ENCODE data around the gene PTPN1.

The PTPN1 gene

DNA sequence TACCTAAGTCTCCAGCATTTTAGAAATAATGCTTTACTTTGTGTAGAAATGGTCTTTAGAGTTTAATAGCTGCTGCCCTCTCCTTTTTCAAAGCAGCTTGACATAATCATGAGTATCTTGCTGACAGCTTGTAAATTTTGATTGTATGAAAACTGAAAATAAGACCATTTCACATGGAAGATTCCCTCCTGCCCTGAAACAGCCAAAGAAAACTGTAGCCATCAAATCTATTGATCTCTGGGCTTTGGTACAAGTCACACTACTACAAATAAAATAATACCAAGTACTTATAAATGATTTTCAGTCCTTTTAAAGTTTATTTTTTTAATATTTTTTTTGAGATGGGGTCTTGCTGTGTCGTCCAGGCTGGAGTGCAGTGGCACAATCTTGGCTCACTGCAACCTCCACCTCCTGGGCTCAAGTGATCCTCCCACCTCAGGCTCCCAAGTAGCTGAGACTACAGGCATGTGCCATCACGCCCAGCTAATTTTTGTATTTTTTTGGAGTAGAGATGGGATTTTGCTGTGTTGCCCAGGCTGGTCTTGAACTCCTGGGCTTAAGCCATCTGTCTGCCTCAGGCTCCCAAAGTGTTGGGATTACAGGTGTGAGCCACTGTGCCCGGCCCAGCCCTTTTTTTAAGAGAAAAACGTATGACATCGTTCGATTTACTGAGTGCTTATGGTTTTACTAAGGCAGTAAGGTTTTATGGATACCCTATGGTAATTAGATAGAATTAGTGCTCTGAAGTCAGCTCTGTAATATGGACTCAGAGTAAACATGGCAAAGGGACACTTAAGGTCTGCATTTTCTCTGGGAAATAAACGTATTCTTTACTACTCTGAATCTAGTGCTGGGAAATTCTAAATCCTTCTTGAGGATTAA lies 7.0 kb downstream of the PTPN1 start:
- H3K9ac ChIP-seq (ENCODE audit: low read depth, low read length) = no peak overlapping the region
- peaks cover 3% of the 10 kb centered on the region; the same call in 1 of the 2 replicates for H3K4me1 ChIP-seq (ENCODE audit: insufficient read depth, low read length)
- H3K27me3 ChIP-seq (ENCODE audit: insufficient read depth, low read length) = no peaks in the 10 kb centered on the region
- no peaks in the 10 kb centered on the region for H3K36me3 ChIP-seq (ENCODE audit: insufficient read depth, low read depth, low read length)
- no peak overlapping the region for H3K27ac ChIP-seq (ENCODE audit: low read length)
- no peak overlapping the region for H3K4me3 ChIP-seq (ENCODE audit: low read length)
- no peaks in the 10 kb centered on the region for H3K9me3 ChIP-seq (ENCODE audit: insufficient read depth, low read depth, low read length)

DNA sequence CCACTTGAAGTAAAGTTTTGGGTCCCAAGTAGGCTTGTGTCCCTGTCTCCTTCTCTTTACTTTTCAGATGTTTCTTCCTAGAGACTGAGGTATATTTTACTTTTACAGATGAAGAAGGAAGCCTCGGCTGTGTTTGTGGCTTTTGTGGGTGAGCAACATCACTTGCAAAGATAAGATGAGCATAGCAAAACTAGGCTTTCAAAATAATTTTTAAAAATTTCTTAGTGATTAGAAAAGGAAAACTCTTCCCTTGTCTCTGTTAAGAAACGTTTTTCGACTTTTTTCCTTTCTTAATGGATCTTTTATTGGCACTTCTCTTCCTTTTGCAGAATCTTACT lies 7.6 kb downstream of the PTPN1 start:
- Histone ChIP-seq H3K4me3 (ENCODE audit: low read length) (no peak overlapping the region), H3K9ac (ENCODE audit: low read depth, low read length) (no peak overlapping the region), H3K27ac (ENCODE audit: low read length) (no peak overlapping the region), H3K36me3 (ENCODE audit: insufficient read depth, low read depth, low read length) (no peaks in the 10 kb centered on the region), H3K27me3 (ENCODE audit: insufficient read depth, low read length) (no peaks in the 10 kb centered on the region), H3K9me3 (ENCODE audit: insufficient read depth, low read depth, low read length) (no peaks in the 10 kb centered on the region), H3K4me1 (ENCODE audit: insufficient read depth, low read length) (peaks cover 3% of the 10 kb centered on the region; the same call in 1 of the 2 replicates)

DNA sequence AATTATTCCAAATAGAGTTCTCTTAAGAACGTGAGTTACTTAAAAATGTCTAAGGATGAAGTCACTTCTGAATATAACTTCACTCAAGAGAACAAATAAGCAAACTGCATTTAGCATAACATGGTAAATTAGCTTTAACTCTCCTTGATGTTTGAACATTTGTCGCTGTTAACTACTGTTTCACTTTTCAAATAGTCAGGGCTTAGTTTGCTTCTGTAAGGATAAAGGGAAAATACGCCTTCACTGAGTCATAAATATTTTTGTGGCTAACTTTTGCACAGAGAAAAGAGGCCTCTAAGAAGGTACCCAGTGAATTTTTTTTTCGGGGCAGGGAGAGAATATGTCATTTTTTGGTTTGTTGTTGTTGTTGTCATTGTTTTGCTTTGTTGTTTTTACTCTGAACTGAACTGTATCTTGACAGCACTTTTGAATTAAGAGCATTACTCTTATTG lies 8.1 kb downstream of the PTPN1 start:
- H3K4me1 ChIP-seq (ENCODE audit: insufficient read depth, low read length) = peaks cover 3% of the 10 kb centered on the region; the same call in 1 of the 2 replicates
- no peaks in the 10 kb centered on the region for H3K36me3 ChIP-seq (ENCODE audit: insufficient read depth, low read depth, low read length)
- no peaks in the 10 kb centered on the region for H3K27me3 ChIP-seq (ENCODE audit: insufficient read depth, low read length)
- H3K4me3 ChIP-seq (ENCODE audit: low read length) = no peak overlapping the region
- H3K9ac ChIP-seq (ENCODE audit: low read depth, low read length) = no peak overlapping the region
- H3K27ac ChIP-seq (ENCODE audit: low read length) = no peak overlapping the region
- no peaks in the 10 kb centered on the region for H3K9me3 ChIP-seq (ENCODE audit: insufficient read depth, low read depth, low read length)

DNA sequence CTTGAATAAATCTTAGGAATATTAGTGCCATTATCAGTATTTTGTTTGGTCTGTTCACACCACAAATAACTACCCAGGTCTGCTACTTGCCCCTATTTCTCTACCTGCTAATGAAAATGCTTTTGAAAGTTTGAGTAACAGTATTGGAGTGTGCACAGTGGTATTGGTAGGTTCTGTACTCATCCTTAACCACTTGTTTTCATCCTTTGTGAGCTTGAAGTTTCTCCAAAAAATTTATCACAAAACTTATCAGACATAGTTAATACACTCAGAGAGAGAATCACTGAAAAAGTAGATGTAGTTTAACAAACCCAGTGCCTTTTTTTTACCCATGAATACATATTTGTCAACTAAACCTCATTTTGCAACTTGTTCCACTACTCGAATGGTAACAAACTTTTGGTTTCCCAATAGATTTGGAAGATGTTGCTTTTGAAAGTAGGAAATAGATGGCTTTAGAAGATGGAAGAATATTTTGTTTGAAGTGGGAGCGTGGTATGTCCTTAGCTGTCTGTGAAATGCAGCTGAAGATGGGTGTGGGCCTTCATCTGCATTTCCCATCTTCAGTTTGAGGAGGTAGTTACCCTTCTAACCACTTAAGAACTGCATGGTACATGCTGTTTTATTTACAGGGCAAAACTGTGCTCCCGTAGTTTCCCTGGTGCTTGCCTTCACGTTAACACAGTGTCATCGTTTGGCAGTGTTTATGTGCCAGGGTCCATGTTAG lies 9.0 kb downstream of the PTPN1 start:
- Histone ChIP-seq H3K4me3 (ENCODE audit: low read length) (no peak overlapping the region), H3K36me3 (ENCODE audit: insufficient read depth, low read depth, low read length) (no peaks in the 10 kb centered on the region), H3K9ac (ENCODE audit: low read depth, low read length) (no peak overlapping the region), H3K9me3 (ENCODE audit: insufficient read depth, low read depth, low read length) (no peaks in the 10 kb centered on the region), H3K27ac (ENCODE audit: low read length) (no peak overlapping the region), H3K27me3 (ENCODE audit: insufficient read depth, low read length) (no peaks in the 10 kb centered on the region), H3K4me1 (ENCODE audit: insufficient read depth, low read length) (no peaks in the 10 kb centered on the region)

DNA sequence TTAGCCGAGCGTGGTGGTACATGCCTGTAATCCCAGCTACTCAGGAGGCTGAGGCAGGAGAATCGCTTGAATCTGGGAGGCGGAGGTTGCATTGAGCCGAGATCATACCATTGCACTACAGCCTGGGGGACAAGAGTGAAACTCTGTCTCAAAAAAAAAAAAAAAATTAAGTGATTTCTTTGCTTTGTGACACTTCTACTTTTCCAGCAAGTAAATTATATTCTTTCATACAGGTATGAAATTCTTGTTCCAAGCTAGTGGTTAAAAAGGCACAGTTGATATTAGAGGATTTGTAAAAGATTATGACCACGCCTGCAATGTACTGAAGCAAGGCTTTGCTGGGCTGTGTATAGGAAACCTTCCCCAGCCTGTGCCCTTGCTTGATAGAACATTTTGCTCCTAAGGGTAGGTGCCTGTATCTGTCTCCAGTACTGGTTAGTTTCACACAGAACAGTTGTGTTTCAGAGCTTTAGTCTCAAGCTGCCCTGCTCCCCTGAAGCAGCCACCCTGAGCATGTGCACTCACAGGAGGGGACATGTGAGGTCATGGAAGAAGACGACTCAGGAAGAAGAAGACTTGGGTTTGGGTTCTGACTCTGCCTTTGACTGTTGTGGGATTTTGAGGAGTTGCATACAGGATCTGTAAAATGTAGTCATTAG lies 10.2 kb downstream of the PTPN1 start:
- no peaks in the 10 kb centered on the region for H3K36me3 ChIP-seq (ENCODE audit: insufficient read depth, low read depth, low read length)
- H3K4me3 ChIP-seq (ENCODE audit: low read length) = no peak overlapping the region
- H3K9ac ChIP-seq (ENCODE audit: low read depth, low read length) = no peak overlapping the region
- H3K27me3 ChIP-seq (ENCODE audit: insufficient read depth, low read length) = no peaks in the 10 kb centered on the region
- H3K27ac ChIP-seq (ENCODE audit: low read length) = no peak overlapping the region
- H3K4me1 ChIP-seq (ENCODE audit: insufficient read depth, low read length) = no peaks in the 10 kb centered on the region
- no peaks in the 10 kb centered on the region for H3K9me3 ChIP-seq (ENCODE audit: insufficient read depth, low read depth, low read length)

DNA sequence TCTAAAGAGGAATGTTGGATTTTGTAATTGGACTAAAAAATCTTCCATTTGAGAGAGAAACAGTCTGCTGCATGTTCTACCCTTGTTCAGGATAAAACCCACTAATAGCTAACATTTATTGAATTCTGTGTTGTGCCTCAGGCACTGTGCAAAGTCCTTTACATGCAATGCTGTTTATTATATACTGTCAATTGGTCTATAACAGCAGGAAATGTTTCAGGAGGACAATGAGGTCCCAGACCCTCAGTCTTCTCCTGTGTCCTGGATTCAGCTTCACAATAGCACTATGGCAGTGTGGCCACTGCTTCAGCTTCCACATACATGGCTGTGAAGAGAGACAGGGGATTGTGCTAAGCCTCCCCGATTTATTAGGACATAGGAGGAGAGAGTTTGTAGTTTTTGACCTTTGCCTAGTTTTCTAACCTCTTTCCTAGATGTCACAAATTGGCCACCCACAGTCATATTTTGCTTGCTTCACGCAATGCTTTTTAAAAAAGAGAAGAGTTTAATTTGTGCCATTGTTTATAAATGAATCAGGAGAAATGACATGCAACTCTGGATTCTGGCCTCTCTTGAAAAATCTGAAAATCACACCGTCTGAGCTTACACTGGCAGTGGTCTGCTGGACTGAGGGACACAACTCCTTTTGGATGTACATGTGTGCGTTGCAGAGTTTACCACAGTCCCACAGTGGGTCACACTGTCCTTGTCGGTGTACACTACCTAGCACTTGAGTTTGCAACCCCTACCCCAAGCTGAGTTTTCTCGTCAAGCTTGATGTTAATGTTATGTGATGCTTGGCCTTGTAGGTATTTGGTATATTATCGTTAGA lies 11.3 kb downstream of the PTPN1 start:
- Histone ChIP-seq H3K4me3 (ENCODE audit: low read length) (no peak overlapping the region), H3K27ac (ENCODE audit: low read length) (no peak overlapping the region), H3K27me3 (ENCODE audit: insufficient read depth, low read length) (no peaks in the 10 kb centered on the region), H3K4me1 (ENCODE audit: insufficient read depth, low read length) (no peaks in the 10 kb centered on the region), H3K9ac (ENCODE audit: low read depth, low read length) (no peak overlapping the region), H3K36me3 (ENCODE audit: insufficient read depth, low read depth, low read length) (no peaks in the 10 kb centered on the region), H3K9me3 (ENCODE audit: insufficient read depth, low read depth, low read length) (no peaks in the 10 kb centered on the region)

DNA sequence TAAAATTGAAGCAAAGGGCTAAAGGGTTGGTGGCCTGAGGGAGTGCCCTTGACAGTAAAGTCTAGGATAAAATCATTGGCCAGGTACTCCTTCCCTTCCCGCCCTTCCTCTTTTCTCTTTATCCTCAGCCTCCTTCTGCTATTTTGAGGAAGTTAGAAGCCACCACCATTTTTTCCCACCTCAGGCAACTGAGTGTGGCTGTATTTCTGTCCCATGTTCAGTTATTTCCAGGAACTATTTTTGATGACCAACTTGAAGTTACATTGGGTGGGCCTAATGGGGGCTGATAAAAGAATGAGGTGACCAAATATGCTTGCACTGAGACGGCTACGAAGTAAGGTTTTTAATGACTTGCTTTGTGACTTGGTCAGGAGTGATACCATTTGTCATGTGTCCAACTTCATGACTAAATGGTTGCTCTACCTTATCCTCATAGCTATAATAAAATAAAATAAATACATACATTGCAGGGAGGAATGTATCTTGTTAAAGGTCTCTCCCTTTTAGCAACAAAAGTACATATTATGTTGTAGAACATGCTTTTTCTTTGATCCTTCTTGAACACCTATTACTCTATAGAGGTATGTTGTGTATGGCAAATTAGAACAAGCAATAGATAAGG lies 12.0 kb downstream of the PTPN1 start:
- H3K9me3 ChIP-seq (ENCODE audit: insufficient read depth, low read depth, low read length) = no peaks in the 10 kb centered on the region
- H3K4me3 ChIP-seq (ENCODE audit: low read length) = no peak overlapping the region
- H3K36me3 ChIP-seq (ENCODE audit: insufficient read depth, low read depth, low read length) = no peaks in the 10 kb centered on the region
- H3K27me3 ChIP-seq (ENCODE audit: insufficient read depth, low read length) = no peaks in the 10 kb centered on the region
- no peaks in the 10 kb centered on the region; the same call in 1 of the 2 replicates for H3K4me1 ChIP-seq (ENCODE audit: insufficient read depth, low read length)
- no peak overlapping the region for H3K27ac ChIP-seq (ENCODE audit: low read length)
- no peak overlapping the region for H3K9ac ChIP-seq (ENCODE audit: low read depth, low read length)

DNA sequence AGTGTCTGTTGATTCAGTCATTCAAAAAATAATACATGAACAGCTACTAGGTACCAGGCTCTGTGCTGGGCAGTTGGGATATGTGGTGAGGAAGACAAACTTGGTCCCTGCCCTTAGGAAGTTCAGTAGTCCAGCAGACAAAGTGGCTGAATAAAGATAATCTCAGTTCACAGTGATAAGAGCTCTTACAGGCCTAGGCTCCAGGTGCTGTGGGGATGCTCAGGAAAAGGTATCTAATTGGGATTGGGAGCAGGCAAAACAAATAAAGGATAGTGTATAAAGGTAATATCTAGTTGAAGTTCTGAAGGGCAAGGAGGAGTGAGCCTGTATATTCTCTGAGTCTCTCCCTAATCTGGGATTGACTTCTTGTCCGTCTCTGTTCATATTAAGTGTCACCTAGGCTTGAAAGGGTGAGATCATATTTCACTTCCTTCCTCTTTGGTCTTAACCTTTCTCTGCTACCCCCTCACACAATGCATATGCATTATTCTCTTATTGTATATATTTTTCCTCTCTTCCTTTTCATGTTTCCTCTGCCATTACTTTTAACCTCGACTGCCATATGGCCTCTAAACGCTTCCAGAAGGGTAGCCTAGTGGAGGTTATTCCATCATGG lies 13.5 kb downstream of the PTPN1 start:
- Histone ChIP-seq H3K9ac (ENCODE audit: low read depth, low read length) (no peak overlapping the region), H3K4me3 (ENCODE audit: low read length) (no peak overlapping the region), H3K36me3 (ENCODE audit: insufficient read depth, low read depth, low read length) (no peaks in the 10 kb centered on the region), H3K9me3 (ENCODE audit: insufficient read depth, low read depth, low read length) (no peaks in the 10 kb centered on the region), H3K27ac (ENCODE audit: low read length) (no peak overlapping the region), H3K27me3 (ENCODE audit: insufficient read depth, low read length) (no peaks in the 10 kb centered on the region), H3K4me1 (ENCODE audit: insufficient read depth, low read length) (no peaks in the 10 kb centered on the region; the same call in 1 of the 2 replicates)

DNA sequence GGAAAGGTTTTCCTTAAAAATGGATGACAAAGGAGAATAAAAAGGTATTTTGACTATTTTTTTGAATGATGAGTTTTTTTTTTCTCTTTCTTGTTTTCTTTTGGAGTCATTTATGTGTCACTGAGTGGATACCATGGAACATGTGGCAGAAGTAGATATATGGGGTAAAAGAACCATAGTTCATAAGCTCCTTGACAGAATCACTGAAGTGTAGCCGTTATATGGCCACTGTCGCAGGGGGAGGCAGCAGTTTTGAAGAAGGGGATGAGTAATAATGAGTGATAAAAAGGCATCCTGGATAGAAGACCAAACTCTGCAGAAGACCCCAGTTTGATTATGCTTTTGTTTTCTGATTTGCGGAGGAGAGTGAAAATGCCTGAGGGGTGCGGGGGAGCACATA lies 15.5 kb downstream of the PTPN1 start:
- Histone ChIP-seq H3K27ac (ENCODE audit: low read length) (no peak overlapping the region), H3K9ac (ENCODE audit: low read depth, low read length) (no peak overlapping the region), H3K9me3 (ENCODE audit: insufficient read depth, low read depth, low read length) (no peaks in the 10 kb centered on the region), H3K36me3 (ENCODE audit: insufficient read depth, low read depth, low read length) (no peaks in the 10 kb centered on the region), H3K27me3 (ENCODE audit: insufficient read depth, low read length) (no peaks in the 10 kb centered on the region), H3K4me1 (ENCODE audit: insufficient read depth, low read length) (no peaks in the 10 kb centered on the region; the same call in 1 of the 2 replicates), H3K4me3 (ENCODE audit: low read length) (no peak overlapping the region)

DNA sequence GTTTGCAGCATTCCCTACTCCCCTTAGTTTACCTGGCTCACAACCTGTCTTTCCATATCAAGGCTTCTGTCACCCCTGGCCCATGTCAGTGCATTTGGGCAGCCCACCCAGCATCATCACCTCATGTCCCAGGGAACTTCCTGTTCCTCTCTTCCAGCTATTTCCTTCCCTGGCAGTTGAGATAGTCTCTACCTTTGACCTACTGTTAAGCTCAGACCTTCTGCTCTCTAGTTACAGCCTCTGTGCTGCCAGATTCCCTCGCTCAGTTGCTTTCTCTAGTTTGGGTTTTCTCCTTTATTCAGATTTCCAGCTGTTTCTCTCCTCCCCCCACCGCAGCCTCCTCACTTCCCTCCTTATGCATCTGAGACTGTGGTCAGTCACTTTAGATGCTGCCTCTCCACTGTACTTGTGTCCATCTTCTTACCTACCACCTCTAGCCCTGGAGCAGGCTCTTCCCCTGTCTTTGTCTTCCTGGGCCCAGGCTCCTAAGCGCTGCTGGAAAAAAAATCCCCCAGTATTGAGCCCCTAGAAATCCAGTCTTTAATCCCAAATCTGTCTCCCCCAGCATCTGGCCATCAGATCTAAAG lies 16.3 kb downstream of the PTPN1 start:
- Histone ChIP-seq H3K9me3 (ENCODE audit: insufficient read depth, low read depth, low read length) (no peaks in the 10 kb centered on the region), H3K27me3 (ENCODE audit: insufficient read depth, low read length) (no peaks in the 10 kb centered on the region), H3K36me3 (ENCODE audit: insufficient read depth, low read depth, low read length) (no peaks in the 10 kb centered on the region), H3K4me1 (ENCODE audit: insufficient read depth, low read length) (no peaks in the 10 kb centered on the region; the same call in 1 of the 2 replicates), H3K4me3 (ENCODE audit: low read length) (no peak overlapping the region), H3K9ac (ENCODE audit: low read depth, low read length) (no peak overlapping the region; the same call in 1 of the 2 replicates), H3K27ac (ENCODE audit: low read length) (no peak overlapping the region)

Data from iPS-20b (cell line).